B cell (primary cell): ENCODE data around the gene GCAT. TPM values are rescaled to one million over a fixed set of nuclear protein-coding genes. Genes with fewer than 3 reads are reported as not detected.

Experiments
- ATAC-seq: fragments of 200-7000 bp; cut with Tn5 transposase; one replicate; pipeline ENCODE4 v1.10.0; 2021; ENCODE audit warnings: low read depth, mild to moderate bottlenecking, moderate number of reproducible peaks, moderate library complexity
- CTCF ChIA-PET: fragments of 350-600 bp; sonication (Branson Sonifier 250); formaldehyde crosslinking; loops from one replicate; lab custom pipeline; 2021; ENCODE audit warnings: antibody characterized with exemption, inconsistent platforms; lab: Charles Lee
- POLR2A ChIA-PET: fragments of 350-600 bp; sonication (Branson Sonifier 250); formaldehyde crosslinking; loops from one replicate; lab custom pipeline; 2021; ENCODE audit warnings: antibody characterized with exemption; lab: Charles Lee
- DNase-seq: peaks from one replicate; pipeline ENCODE4 v3.0.0; 2013
- H2AFZ ChIP-seq: 2 replicates; pipeline ENCODE4 v1.6.1; 2012; ENCODE audit warnings: mild to moderate bottlenecking, low read depth, low read length; ENCODE audit not compliant: insufficient read depth, poor library complexity, severe bottlenecking
- H3K27ac ChIP-seq, 2 donors: 1 replicate in 1 of 2; 2 replicates in 1 of 2; pipeline ENCODE4 v1.5.1; 2012 to 2013; ENCODE audit warnings: low read length in 2 of 2, mild to moderate bottlenecking in 2 of 2, moderate library complexity in 1 of 2
- H3K27me3 ChIP-seq, 4 experiments: fragments of 200-600 bp in 1 of 4; sonication (generic) in 1 of 4; replicated peaks in 1 of 4; 1 replicate in 2 of 4; 2 replicates in 2 of 4; pipeline versions ENCODE4 v1.6.1 to v1.7.0; 2013 to 2016; ENCODE audit warnings: low read length in 3 of 4, mild to moderate bottlenecking in 2 of 4, mixed read lengths in 1 of 4, moderate library complexity in 1 of 4; ENCODE audit not compliant: insufficient read depth in 4 of 4, control insufficient read depth in 3 of 4; ENCODE audit errors: control extremely low read depth in 1 of 4
- H3K36me3 ChIP-seq, 2 experiments: replicated peaks in 1 of 2; 1 replicate in 1 of 2; 2 replicates in 1 of 2; pipeline versions ENCODE4 v1.6.1 to v1.7.1; 2013; ENCODE audit warnings: low read length in 1 of 2; ENCODE audit not compliant: insufficient read depth in 2 of 2, control insufficient read depth in 1 of 2; ENCODE audit errors: control extremely low read depth in 1 of 2, extremely low read depth in 1 of 2
- H3K4me1 ChIP-seq, 2 donors: fragments of 200-600 bp in 1 of 2; sonication (generic) in 1 of 2; 1 replicate in 1 of 2; 2 replicates in 1 of 2; pipeline versions ENCODE4 v1.5.1 to v1.6.1; 2013 to 2017; ENCODE audit warnings: low read length in 2 of 2; ENCODE audit not compliant: control insufficient read depth in 2 of 2, insufficient read depth in 2 of 2
- H3K4me2 ChIP-seq: replicated peaks from 2 replicates; pipeline ENCODE3; 2012; ENCODE audit warnings: mild to moderate bottlenecking, low read depth, low read length; ENCODE audit not compliant: poor library complexity, severe bottlenecking
- H3K4me3 ChIP-seq, 5 experiments: fragments of 200-600 bp in 1 of 5; sonication (generic) in 1 of 5; 1 replicate in 3 of 5; 2 replicates in 2 of 5; pipeline versions ENCODE4 v1.5.1 to v1.7.0; 2011 to 2016; ENCODE audit warnings: low read length in 4 of 5, mild to moderate bottlenecking in 4 of 5, low read depth in 2 of 5, control low read depth in 1 of 5, moderate library complexity in 1 of 5; ENCODE audit not compliant: insufficient read depth in 1 of 5; ENCODE audit errors: control extremely low read depth in 1 of 5, extremely low read depth in 1 of 5
- H3K79me2 ChIP-seq: fragments of 200-600 bp; sonication (generic); one replicate; pipeline ENCODE4 v1.6.0; 2016; ENCODE audit warnings: low read length; ENCODE audit not compliant: control insufficient read depth, insufficient read depth
- H3K9ac ChIP-seq: fragments of 200-600 bp; sonication (generic); 2 replicates; pipeline ENCODE4 v1.6.1; 2017; ENCODE audit warnings: mild to moderate bottlenecking, low read length, moderate library complexity
- H3K9me3 ChIP-seq, 3 donors: one replicate each; pipeline versions ENCODE4 v1.6.1 to v1.7.1; 2013; ENCODE audit warnings: low read length in 2 of 3; ENCODE audit not compliant: control insufficient read depth in 2 of 3, insufficient read depth in 1 of 3; ENCODE audit errors: control extremely low read depth in 1 of 3
- H4K20me1 ChIP-seq: 2 replicates; pipeline ENCODE4 v1.6.0; 2012; ENCODE audit warnings: mild to moderate bottlenecking, low read length; ENCODE audit not compliant: insufficient read depth, control insufficient read depth, poor library complexity, severe bottlenecking
- H3K27ac Mint-ChIP-seq: one replicate; pipeline ENCODE4 v1.8.0; 2021; ENCODE audit warnings: mixed read lengths
- H3K27me3 Mint-ChIP-seq: one replicate; pipeline ENCODE4 v1.8.0; 2021; ENCODE audit warnings: mixed read lengths
- H3K4me1 Mint-ChIP-seq: one replicate; pipeline ENCODE4 v1.8.0; 2021; ENCODE audit warnings: mixed read lengths
- H3K4me3 Mint-ChIP-seq: one replicate; pipeline ENCODE4 v1.8.0; 2021; ENCODE audit warnings: mixed read lengths
- H3K9me3 Mint-ChIP-seq: one replicate; pipeline ENCODE4 v1.8.0; 2022; ENCODE audit warnings: mixed read lengths; ENCODE audit not compliant: insufficient read depth
- EZH2 ChIP-seq: IDR thresholded peaks from 2 replicates; pipeline ENCODE4 v1.6.1; 2012; ENCODE audit warnings: borderline replicate concordance, low read depth, mild to moderate bottlenecking, moderate library complexity, low read length; ENCODE audit not compliant: insufficient read depth, poor library complexity, severe bottlenecking
- WGBS: methylation state at CpG from one replicate; pipeline ENCODE4 v1.1.5; 2013; ENCODE audit warnings: missing lambda C conversion rate; ENCODE audit not compliant: insufficient coverage; 5-methylcytosine and 5-hydroxymethylcytosine counted together
- intact Hi-C: fragments of 100-400 bp; cut with micrococcal nuclease; formaldehyde crosslinking; loops from one replicate; pipeline ENCODE4 v1.10.0; 2022
- polyA plus RNA-seq: library from polyadenylated mRNA; depleted of rRNA; stranded (reverse); fragments of >200 nt; gene quantifications from 2 replicates; pipeline ENCODE4 v1.2.3, GENCODE V29; 2012
- total RNA-seq, 2 donors: library from RNA; stranded (reverse); fragments of 120-200 nt in 1 of 2; gene quantifications; 1 replicate in 1 of 2; 2 replicates in 1 of 2; pipeline versions ENCODE4 v1.2.3 to v1.2.4, GENCODE V29; 2013 to 2022
- TF ChIP-seq, protein P1 (sequence below): fragments of 200-600 bp; IDR thresholded peaks from one replicate; pipeline ENCODE4 v1.8.0; 2022; ENCODE audit warnings: antibody characterized with exemption, mild to moderate bottlenecking

Gene GCAT
- total and polyA plus RNA-seq, 2 donors (not counting 1 experiment from before 2014, with no cell fraction given) = 0.15 to 0.47 TPM

DNA sequence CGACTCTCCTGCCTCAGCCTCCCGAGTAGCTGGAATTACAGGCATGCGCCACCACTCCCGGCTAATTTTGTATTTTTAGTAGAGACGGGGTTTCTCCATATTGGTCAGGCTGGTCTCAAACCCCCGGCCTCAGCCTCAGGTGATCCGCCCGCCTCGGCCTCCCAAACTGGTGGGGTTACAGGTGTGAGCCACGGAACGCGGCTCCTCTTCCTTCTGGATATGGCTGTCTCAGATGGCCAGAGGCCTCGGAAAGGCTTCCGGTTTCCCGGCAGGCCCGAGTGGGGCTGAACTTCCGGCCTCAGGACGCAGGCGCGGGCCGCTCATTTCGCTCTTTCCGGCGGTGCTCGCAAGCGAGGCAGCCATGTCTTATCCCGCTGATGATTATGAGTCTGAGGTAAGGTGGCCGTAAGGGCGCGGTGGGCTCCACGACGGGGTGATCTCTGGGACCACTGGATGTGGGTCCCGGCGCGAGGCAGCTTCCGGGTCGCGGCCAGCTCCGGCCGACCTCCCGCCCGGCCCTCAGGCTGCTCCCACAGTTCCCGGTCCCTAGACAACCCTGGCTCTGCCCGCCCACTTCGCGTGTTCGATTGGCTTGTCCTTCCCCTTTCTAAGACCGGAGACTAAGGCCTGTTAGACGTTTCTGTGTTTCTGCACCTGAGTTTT is 41.5 kb downstream of the GCAT start, which contains the start of gene EIF3L:
TSS of gene EIF3L (plus strand) at position 331 of the 663 bp plus-strand sequence. CDS start at position 362, 31 bp downstream.
- peak within 1 kb of the TSS; percentile 62 to 98 (median 90) for H3K4me3 ChIP-seq
- POLR2A ChIA-PET = no interaction called here
- H4K20me1 ChIP-seq = peaks cover 37% of the 10 kb centered on the region
- peak; percentile 92 for DNase-seq
- Mint-ChIP-seq H3K4me3 (peak within 1 kb of the TSS; percentile 91), H3K9me3 (no peaks in the 10 kb centered on the region), H3K27me3 (no peaks in the 10 kb centered on the region), H3K4me1 (peaks cover 43% of the 10 kb centered on the region), H3K27ac (peak within 1 kb of the TSS; percentile 99)
- no peak for TF ChIP-seq EZH2
- TF ChIP-seq, protein P1, sequence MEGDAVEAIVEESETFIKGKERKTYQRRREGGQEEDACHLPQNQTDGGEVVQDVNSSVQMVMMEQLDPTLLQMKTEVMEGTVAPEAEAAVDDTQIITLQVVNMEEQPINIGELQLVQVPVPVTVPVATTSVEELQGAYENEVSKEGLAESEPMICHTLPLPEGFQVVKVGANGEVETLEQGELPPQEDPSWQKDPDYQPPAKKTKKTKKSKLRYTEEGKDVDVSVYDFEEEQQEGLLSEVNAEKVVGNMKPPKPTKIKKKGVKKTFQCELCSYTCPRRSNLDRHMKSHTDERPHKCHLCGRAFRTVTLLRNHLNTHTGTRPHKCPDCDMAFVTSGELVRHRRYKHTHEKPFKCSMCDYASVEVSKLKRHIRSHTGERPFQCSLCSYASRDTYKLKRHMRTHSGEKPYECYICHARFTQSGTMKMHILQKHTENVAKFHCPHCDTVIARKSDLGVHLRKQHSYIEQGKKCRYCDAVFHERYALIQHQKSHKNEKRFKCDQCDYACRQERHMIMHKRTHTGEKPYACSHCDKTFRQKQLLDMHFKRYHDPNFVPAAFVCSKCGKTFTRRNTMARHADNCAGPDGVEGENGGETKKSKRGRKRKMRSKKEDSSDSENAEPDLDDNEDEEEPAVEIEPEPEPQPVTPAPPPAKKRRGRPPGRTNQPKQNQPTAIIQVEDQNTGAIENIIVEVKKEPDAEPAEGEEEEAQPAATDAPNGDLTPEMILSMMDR = no peak
- H2AFZ ChIP-seq = peak within 1 kb of the TSS; percentile 97
- peaks cover 0 to 9% (median 0%) of the 10 kb centered on the region in 3 donors for H3K9me3 ChIP-seq
- no peaks in the 10 kb centered on the region for H3K27me3 ChIP-seq
- CTCF ChIA-PET = interaction anchor here (1.5 to 3.9 kb wide), 3 partner anchors 14 to 57 kb away, joined by 4 to 17 read pairs (median 15); partner anchors contain the start of gene MICALL1
- H3K79me2 ChIP-seq = peaks cover 62% of the 10 kb centered on the region
- H3K36me3 ChIP-seq = peaks cover 2 to 34% of the 10 kb centered on the region in 2 experiments
- under 1% methylated on average over 47 of the region's 49 CpGs for WGBS
- intact Hi-C loops = loop anchor here (1.0 to 10.0 kb wide), 3 partner anchors 14 to 604 kb away; partner anchors contain the start of genes C22orf23, POLR2F and RAC2
- peak within 1 kb of the TSS; percentile 73 for H3K9ac ChIP-seq
- peak within 1 kb of the TSS; percentile 81 to 90 for H3K27ac ChIP-seq
- peak within 1 kb of the TSS; percentile 88 for H3K4me2 ChIP-seq
- ATAC-seq = peak; percentile 68
- peaks cover 22 to 30% of the 10 kb centered on the region in 2 donors for H3K4me1 ChIP-seq

DNA sequence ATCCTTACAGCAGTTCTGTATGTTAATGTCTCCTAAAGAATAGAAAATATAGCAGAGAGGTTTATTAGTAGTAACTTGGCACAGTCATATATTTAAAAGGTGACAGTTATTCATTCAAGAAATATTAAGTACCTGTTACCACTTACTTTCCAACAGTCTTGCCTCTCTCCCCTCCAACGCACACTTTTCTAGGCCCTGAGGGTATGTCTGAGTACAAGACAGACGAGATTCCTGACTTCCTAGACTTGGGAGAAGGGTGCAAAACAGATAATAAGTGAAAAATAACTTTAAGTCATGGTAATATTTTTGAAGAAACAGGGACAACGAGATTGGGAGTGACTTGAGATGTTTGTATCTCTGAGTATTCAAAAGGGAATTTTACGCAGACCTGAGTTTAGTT is 43.1 kb downstream of the GCAT start:
- no peak for TF ChIP-seq EZH2
- TF ChIP-seq, protein P1 = no peak
- no peak overlapping the region for H3K27ac ChIP-seq
- no peak overlapping the region for H2AFZ ChIP-seq
- peak overlapping the region; percentile 54 for H3K4me3 Mint-ChIP-seq
- H3K4me3 ChIP-seq = no peak overlapping the region
- peaks cover 50% of the 10 kb centered on the region for H3K4me1 Mint-ChIP-seq
- CTCF ChIA-PET = interaction anchor here (0.7 to 3.9 kb wide), 3 partner anchors 12 to 85 kb away, joined by 4 to 17 read pairs (median 15); no protein-coding TSS in a partner anchor
- intact Hi-C loops = no loop called here
- no peaks in the 10 kb centered on the region for H3K27me3 ChIP-seq
- peaks cover 18 to 24% of the 10 kb centered on the region in 2 donors for H3K4me1 ChIP-seq
- POLR2A ChIA-PET = no interaction called here
- no peak for ATAC-seq
- peaks cover 0 to 6% (median 0%) of the 10 kb centered on the region in 3 donors for H3K9me3 ChIP-seq
- H3K4me2 ChIP-seq = no peak overlapping the region
- H3K9ac ChIP-seq = no peak overlapping the region
- H3K9me3 Mint-ChIP-seq = no peaks in the 10 kb centered on the region
- peaks cover 2 to 47% of the 10 kb centered on the region in 2 experiments for H3K36me3 ChIP-seq
- H3K27me3 Mint-ChIP-seq = no peaks in the 10 kb centered on the region
- peaks cover 76% of the 10 kb centered on the region for H3K79me2 ChIP-seq
- DNase-seq = no peak
- peaks cover 48% of the 10 kb centered on the region for H4K20me1 ChIP-seq
- no peak overlapping the region for H3K27ac Mint-ChIP-seq
- WGBS = 100% methylated on average over 1 of the region's 4 CpGs
